ENCODE results near the gene DOCK4.

The DOCK4 gene

GRCh38 chr7:112091768-112092167 lies 114.4 kb downstream of the DOCK4 start:
- Histone ChIP-seq H3K9me3 (ENCODE audit: control insufficient read depth, insufficient read depth, low read length) (no peaks in the 10 kb centered on the region), H3K4me3 (ENCODE audit: low read depth, low read length) (no peak overlapping the region), H3K9ac (ENCODE audit: low read depth, low read length) (no peak overlapping the region), H3K36me3 (ENCODE audit: control insufficient read depth, insufficient read depth, low read length) (no peaks in the 10 kb centered on the region), H3K27me3 (ENCODE audit: control insufficient read depth, insufficient read depth, low read length) (no peaks in the 10 kb centered on the region), H3K4me1 (ENCODE audit: control insufficient read depth, insufficient read depth, low read length) (no peaks in the 10 kb centered on the region)

- no peaks in the 10 kb centered on the region for H3K36me3 ChIP-seq (ENCODE audit: control insufficient read depth, insufficient read depth, low read length)
- H3K4me1 ChIP-seq (ENCODE audit: control insufficient read depth, insufficient read depth, low read length), result no peaks in the 10 kb centered on the region
- no peak overlapping the region for H3K4me3 ChIP-seq (ENCODE audit: low read depth, low read length)
Measured at GRCh38 chr7:112089551-112089950, 116.6 kb downstream of the DOCK4 start.

GRCh38 chr7:112088484-112089016 lies 117.6 kb downstream of the DOCK4 start:
- no peaks in the 10 kb centered on the region for H3K4me1 ChIP-seq (ENCODE audit: control insufficient read depth, insufficient read depth, low read length)
- no peaks in the 10 kb centered on the region for H3K36me3 ChIP-seq (ENCODE audit: control insufficient read depth, insufficient read depth, low read length)
- no peaks in the 10 kb centered on the region for H3K27me3 ChIP-seq (ENCODE audit: control insufficient read depth, insufficient read depth, low read length)
- H3K9me3 ChIP-seq (ENCODE audit: control insufficient read depth, insufficient read depth, low read length), result no peaks in the 10 kb centered on the region
- H3K4me3 ChIP-seq (ENCODE audit: low read depth, low read length), result no peak overlapping the region
- no peak overlapping the region for H3K9ac ChIP-seq (ENCODE audit: low read depth, low read length)

More at GRCh38 chr7:112089551-112089950, 116.6 kb downstream of the DOCK4 start:
- no peaks in the 10 kb centered on the region for H3K9me3 ChIP-seq (ENCODE audit: control insufficient read depth, insufficient read depth, low read length)
- no peak overlapping the region for H3K9ac ChIP-seq (ENCODE audit: low read depth, low read length)
- H3K27me3 ChIP-seq (ENCODE audit: control insufficient read depth, insufficient read depth, low read length), result no peaks in the 10 kb centered on the region

- no peaks in the 10 kb centered on the region for H3K27me3 ChIP-seq (ENCODE audit: control insufficient read depth, insufficient read depth, low read length)
- no peaks in the 10 kb centered on the region for H3K9me3 ChIP-seq (ENCODE audit: control insufficient read depth, insufficient read depth, low read length)
- H3K36me3 ChIP-seq (ENCODE audit: control insufficient read depth, insufficient read depth, low read length), result no peaks in the 10 kb centered on the region
- H3K4me1 ChIP-seq (ENCODE audit: control insufficient read depth, insufficient read depth, low read length), result no peaks in the 10 kb centered on the region
- H3K9ac ChIP-seq (ENCODE audit: low read depth, low read length), result no peak overlapping the region
- H3K4me3 ChIP-seq (ENCODE audit: low read depth, low read length), result no peak overlapping the region
Measured at GRCh38 chr7:112086496-112087254, 119.5 kb downstream of the DOCK4 start.

- Histone ChIP-seq H3K4me1 (ENCODE audit: control insufficient read depth, insufficient read depth, low read length) (no peaks in the 10 kb centered on the region), H3K27me3 (ENCODE audit: control insufficient read depth, insufficient read depth, low read length) (no peaks in the 10 kb centered on the region), H3K36me3 (ENCODE audit: control insufficient read depth, insufficient read depth, low read length) (no peaks in the 10 kb centered on the region), H3K9me3 (ENCODE audit: control insufficient read depth, insufficient read depth, low read length) (no peaks in the 10 kb centered on the region), H3K9ac (ENCODE audit: low read depth, low read length) (no peak overlapping the region), H3K4me3 (ENCODE audit: low read depth, low read length) (no peak overlapping the region)
Measured at GRCh38 chr7:112084520-112084971, 121.7 kb downstream of the DOCK4 start.

- no peaks in the 10 kb centered on the region for H3K9me3 ChIP-seq (ENCODE audit: control insufficient read depth, insufficient read depth, low read length)
- H3K4me1 ChIP-seq (ENCODE audit: control insufficient read depth, insufficient read depth, low read length), result no peaks in the 10 kb centered on the region
- H3K9ac ChIP-seq (ENCODE audit: low read depth, low read length), result no peak overlapping the region
Measured at GRCh38 chr7:112083776-112084355, 122.3 kb downstream of the DOCK4 start.

GRCh38 chr7:112082306-112082705 lies 123.9 kb downstream of the DOCK4 start:
- no peaks in the 10 kb centered on the region for H3K4me1 ChIP-seq (ENCODE audit: control insufficient read depth, insufficient read depth, low read length)
- H3K9me3 ChIP-seq (ENCODE audit: control insufficient read depth, insufficient read depth, low read length), result no peaks in the 10 kb centered on the region
- no peak overlapping the region for H3K4me3 ChIP-seq (ENCODE audit: low read depth, low read length)
- no peak overlapping the region for H3K9ac ChIP-seq (ENCODE audit: low read depth, low read length)
- H3K27me3 ChIP-seq (ENCODE audit: control insufficient read depth, insufficient read depth, low read length), result no peaks in the 10 kb centered on the region
- no peaks in the 10 kb centered on the region for H3K36me3 ChIP-seq (ENCODE audit: control insufficient read depth, insufficient read depth, low read length)

More at GRCh38 chr7:112083776-112084355, 122.3 kb downstream of the DOCK4 start:
- H3K36me3 ChIP-seq (ENCODE audit: control insufficient read depth, insufficient read depth, low read length), result no peaks in the 10 kb centered on the region
- H3K27me3 ChIP-seq (ENCODE audit: control insufficient read depth, insufficient read depth, low read length), result no peaks in the 10 kb centered on the region
- no peak overlapping the region for H3K4me3 ChIP-seq (ENCODE audit: low read depth, low read length)

- Histone ChIP-seq H3K27me3 (ENCODE audit: control insufficient read depth, insufficient read depth, low read length) (no peaks in the 10 kb centered on the region), H3K4me1 (ENCODE audit: control insufficient read depth, insufficient read depth, low read length) (no peaks in the 10 kb centered on the region), H3K4me3 (ENCODE audit: low read depth, low read length) (no peak overlapping the region), H3K36me3 (ENCODE audit: control insufficient read depth, insufficient read depth, low read length) (no peaks in the 10 kb centered on the region), H3K9me3 (ENCODE audit: control insufficient read depth, insufficient read depth, low read length) (no peaks in the 10 kb centered on the region), H3K9ac (ENCODE audit: low read depth, low read length) (no peak overlapping the region)
Measured at GRCh38 chr7:112081778-112082177, 124.4 kb downstream of the DOCK4 start.

GRCh38 chr7:112080978-112081377 lies 125.2 kb downstream of the DOCK4 start:
- H3K36me3 ChIP-seq (ENCODE audit: control insufficient read depth, insufficient read depth, low read length), result no peaks in the 10 kb centered on the region
- no peak overlapping the region for H3K4me3 ChIP-seq (ENCODE audit: low read depth, low read length)
- H3K9ac ChIP-seq (ENCODE audit: low read depth, low read length), result no peak overlapping the region
- H3K27me3 ChIP-seq (ENCODE audit: control insufficient read depth, insufficient read depth, low read length), result no peaks in the 10 kb centered on the region
- no peaks in the 10 kb centered on the region for H3K4me1 ChIP-seq (ENCODE audit: control insufficient read depth, insufficient read depth, low read length)
- H3K9me3 ChIP-seq (ENCODE audit: control insufficient read depth, insufficient read depth, low read length), result no peaks in the 10 kb centered on the region

- no peaks in the 10 kb centered on the region for H3K4me1 ChIP-seq (ENCODE audit: control insufficient read depth, insufficient read depth, low read length)
- no peaks in the 10 kb centered on the region for H3K9me3 ChIP-seq (ENCODE audit: control insufficient read depth, insufficient read depth, low read length)
- no peak overlapping the region for H3K4me3 ChIP-seq (ENCODE audit: low read depth, low read length)
- no peaks in the 10 kb centered on the region for H3K27me3 ChIP-seq (ENCODE audit: control insufficient read depth, insufficient read depth, low read length)
- H3K9ac ChIP-seq (ENCODE audit: low read depth, low read length), result no peak overlapping the region
- no peaks in the 10 kb centered on the region for H3K36me3 ChIP-seq (ENCODE audit: control insufficient read depth, insufficient read depth, low read length)
Measured at GRCh38 chr7:112080441-112080840, 125.8 kb downstream of the DOCK4 start.

GRCh38 chr7:112079673-112080072 lies 126.5 kb downstream of the DOCK4 start:
- no peaks in the 10 kb centered on the region for H3K36me3 ChIP-seq (ENCODE audit: control insufficient read depth, insufficient read depth, low read length)
- H3K9ac ChIP-seq (ENCODE audit: low read depth, low read length), result no peak overlapping the region
- H3K4me3 ChIP-seq (ENCODE audit: low read depth, low read length), result no peak overlapping the region
- H3K4me1 ChIP-seq (ENCODE audit: control insufficient read depth, insufficient read depth, low read length), result no peaks in the 10 kb centered on the region
- H3K9me3 ChIP-seq (ENCODE audit: control insufficient read depth, insufficient read depth, low read length), result no peaks in the 10 kb centered on the region
- H3K27me3 ChIP-seq (ENCODE audit: control insufficient read depth, insufficient read depth, low read length), result no peaks in the 10 kb centered on the region

- no peaks in the 10 kb centered on the region for H3K27me3 ChIP-seq (ENCODE audit: control insufficient read depth, insufficient read depth, low read length)
Measured at GRCh38 chr7:112079122-112079521, 127.1 kb downstream of the DOCK4 start.

More at GRCh38 chr7:112079122-112079521, 127.1 kb downstream of the DOCK4 start:
- no peaks in the 10 kb centered on the region for H3K36me3 ChIP-seq (ENCODE audit: control insufficient read depth, insufficient read depth, low read length)
- no peaks in the 10 kb centered on the region for H3K9me3 ChIP-seq (ENCODE audit: control insufficient read depth, insufficient read depth, low read length)
- H3K4me1 ChIP-seq (ENCODE audit: control insufficient read depth, insufficient read depth, low read length), result no peaks in the 10 kb centered on the region
- H3K9ac ChIP-seq (ENCODE audit: low read depth, low read length), result no peak overlapping the region
- H3K4me3 ChIP-seq (ENCODE audit: low read depth, low read length), result no peak overlapping the region
